Stimulated activated CD4-positive, alpha-beta T cell treated with anti-CD3 and anti-CD28 coated beads, Interleukin-12 subunit alpha, Interleukin-12 subunit beta, amount 100 ng/mL, for 48 hours (primary cell): ENCODE data around the gene CNOT6.
"Not testable (repeated sequence)": the region's sequence is repeated elsewhere in the genome, so short reads cannot be mapped to it uniquely, and the experiment has no call there.

Experiments used
- DNase-seq, 3 donors: peaks; one replicate each; pipeline ENCODE4 v3.0.0-alpha.2; 2020; ENCODE audit warnings: low read depth in 2 of 3, low spot score in 1 of 3

Gene CNOT6

DNA sequence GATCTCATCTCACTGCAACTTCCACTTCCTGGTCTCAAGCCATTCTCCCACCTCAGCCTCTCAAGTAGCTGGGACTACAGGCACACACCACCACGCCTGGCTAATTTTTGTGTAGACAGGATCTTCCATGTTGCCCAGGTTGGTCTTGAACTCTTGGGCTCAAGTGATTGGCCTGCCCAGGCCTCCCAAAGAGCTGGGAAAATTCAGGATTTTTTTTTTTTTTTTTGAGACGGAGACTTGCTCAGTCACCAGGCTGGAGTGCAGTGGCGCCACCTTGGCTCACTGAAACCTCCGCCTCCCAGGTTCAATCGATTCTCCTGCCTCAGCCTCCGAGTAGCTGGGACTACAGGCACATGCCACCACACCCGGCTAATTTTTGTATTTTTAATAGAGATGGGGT, 21.8 kb downstream of the CNOT6 start:
- DNase-seq, result not testable (repeated sequence)

DNA sequence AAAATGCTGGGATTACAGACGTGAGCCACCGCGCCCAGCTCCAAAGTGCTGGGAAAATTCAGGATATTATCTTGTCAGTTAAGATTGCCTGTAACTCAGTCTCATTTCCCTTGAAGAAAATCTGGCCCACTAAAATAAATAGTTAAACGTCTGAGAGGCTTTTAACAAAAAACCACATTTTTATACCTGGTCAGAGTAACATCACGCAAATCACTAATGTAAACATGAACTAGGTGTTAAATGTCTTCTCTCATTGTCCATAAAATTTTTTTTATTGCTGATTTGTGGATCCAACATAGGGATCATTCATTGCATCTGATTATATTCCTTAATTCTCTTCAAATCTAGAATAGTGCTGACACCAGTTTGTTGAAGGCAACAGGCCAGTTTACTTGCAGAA, 22.3 kb downstream of the CNOT6 start:
- DNase-seq, result no peak

DNA sequence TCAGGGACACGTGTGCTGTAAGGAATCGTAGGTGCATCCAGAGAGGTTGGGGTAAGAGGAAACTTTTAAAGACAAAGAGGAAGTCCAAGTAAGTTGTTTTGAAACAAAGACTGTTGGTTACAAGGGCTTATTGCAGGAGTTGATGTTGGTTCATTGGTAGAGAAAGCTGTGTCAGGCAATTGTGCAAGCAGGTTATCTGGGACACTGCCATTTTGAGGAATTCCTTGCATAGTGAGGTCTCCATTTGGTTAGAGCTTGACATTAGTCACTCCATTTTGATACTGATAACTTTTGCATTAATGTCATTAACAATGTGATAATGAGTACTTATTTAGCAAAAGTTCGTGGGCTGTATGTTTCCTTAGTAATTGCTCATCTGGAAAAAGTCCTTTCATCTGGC, 24.9 kb downstream of the CNOT6 start:
- no peak for DNase-seq

DNA sequence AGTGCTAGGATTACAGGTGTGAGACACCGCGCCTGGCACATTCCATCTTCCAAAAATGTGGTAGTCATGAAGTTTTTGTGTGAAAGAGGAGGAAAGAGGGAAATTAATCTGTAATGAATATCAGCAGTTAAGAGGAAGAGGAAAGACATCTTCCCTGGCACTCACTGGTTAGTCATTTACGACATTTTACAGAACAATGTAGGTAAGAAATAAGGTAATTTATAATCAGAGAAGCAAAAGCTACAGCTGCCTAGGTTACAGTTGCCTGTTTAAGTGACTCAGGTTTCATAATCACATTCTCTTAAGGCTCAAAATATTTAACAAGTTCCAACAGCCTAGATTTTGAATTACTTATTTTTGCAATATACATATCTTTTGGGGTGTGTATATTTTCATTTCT, 26.9 kb downstream of the CNOT6 start:
- DNase-seq, result no peak

GRCh38 chr5:180521591-180521990, 27.4 kb downstream of the CNOT6 start:
- no peak for DNase-seq

- DNase-seq, result no peak
These were observed 28.2 kb downstream of the CNOT6 start for GRCh38 chr5:180522330-180522729.

DNA sequence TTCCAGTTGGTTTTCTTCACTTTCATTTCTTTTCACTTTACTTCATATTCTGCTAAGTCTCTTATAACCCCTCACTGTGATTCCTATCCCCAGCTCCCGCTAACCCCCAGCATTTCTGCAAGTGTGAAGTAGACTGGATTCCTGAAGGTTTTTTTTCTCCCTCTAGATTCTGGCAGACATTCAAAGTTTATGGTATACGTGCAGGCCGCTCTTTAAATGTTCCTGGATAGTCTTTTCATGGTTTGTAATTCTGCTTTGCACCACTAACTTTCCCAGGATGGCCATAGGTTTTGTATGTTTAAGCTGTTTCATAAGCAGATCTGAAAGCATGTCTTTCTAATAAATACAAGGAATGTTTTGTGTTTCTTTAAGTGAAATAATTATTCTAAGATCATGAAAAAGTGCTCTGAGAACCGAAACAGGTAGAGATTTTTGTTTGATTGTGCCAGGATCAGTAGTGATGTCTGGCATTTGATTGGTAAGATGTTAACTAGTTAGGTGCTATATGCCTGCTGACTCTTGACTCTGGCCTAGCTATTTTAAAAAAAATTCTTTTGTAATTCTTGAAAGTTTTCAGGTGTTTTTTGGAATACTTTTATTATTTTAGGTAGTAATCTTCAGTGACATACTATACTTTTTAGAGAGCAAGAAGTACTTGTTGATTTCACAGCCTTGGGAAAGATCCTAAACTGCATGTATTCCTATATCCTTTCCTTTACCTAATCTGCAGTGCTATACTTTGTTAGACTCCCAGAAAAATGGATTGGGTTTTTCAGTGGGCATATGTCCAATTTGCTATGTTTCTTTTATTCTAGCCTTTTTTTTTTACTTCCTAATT, 29.7 kb downstream of the CNOT6 start:
- DNase-seq, result no peak

- no peak for DNase-seq
These were observed 31.2 kb downstream of the CNOT6 start for GRCh38 chr5:180525399-180525798.

DNA sequence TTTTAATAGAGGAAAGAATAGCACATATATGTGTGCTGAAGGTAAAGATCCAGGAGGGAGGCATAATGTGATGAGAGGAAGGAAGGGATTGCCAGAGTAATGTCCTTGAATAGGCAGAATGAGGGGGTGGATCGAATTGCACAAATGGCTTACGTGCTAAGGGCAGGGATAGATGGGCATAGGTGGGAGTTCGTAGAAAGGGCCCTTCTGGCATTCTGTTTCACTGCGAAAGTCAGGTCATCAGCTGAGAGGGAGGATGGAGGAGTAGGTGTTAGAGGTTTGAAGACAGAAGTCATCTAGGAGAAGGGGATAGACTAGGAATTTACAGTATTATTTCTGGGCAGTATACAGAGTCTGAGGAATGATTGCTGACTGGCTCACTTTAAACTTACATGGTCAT, 32.1 kb downstream of the CNOT6 start:
- DNase-seq, result no peak

DNA sequence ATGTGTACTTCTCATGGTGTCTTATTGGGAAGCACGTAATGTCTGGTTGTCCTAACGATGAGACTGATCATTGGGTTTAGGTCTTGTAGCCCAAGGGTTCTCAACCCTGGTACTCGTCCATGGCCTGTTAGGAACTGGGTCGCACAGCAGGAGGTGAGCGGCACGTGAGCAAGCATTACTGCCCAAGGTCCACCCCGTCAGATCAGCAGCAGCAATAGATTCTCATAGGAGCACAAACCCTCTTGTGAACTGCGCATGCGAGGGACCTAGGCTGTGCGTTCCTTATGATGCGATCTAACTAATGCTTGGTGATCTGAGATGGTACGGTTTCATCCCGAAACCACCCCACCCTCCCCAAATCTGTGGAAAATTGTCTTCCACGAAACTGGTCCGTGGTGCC, 33.5 kb downstream of the CNOT6 start:
- DNase-seq, result no peak

GRCh38 chr5:180531036-180531585, 36.9 kb downstream of the CNOT6 start:
- DNase-seq, result not testable (repeated sequence)

- no peak for DNase-seq
These were observed 38.1 kb downstream of the CNOT6 start for GRCh38 chr5:180532268-180532667.

DNA sequence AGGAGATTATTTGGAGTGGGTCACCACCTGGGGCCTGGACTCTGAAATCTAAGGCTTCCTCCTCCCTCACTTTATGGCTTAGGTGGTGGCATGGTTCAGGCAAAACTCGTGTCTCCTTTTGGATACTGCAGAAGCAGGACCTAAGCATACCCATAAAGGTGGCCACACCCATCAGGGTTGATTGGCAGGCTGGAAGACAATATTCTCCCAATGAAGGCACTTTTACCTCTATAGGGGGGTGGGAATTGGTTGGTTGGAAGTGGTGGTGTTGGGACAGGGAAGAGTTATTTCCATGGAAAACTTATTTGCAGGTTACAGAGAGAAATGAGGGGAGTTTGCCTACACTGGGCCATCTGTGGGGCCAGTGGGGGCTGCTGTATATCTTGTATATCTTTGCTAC, 39.7 kb downstream of the CNOT6 start:
- no peak for DNase-seq

DNA sequence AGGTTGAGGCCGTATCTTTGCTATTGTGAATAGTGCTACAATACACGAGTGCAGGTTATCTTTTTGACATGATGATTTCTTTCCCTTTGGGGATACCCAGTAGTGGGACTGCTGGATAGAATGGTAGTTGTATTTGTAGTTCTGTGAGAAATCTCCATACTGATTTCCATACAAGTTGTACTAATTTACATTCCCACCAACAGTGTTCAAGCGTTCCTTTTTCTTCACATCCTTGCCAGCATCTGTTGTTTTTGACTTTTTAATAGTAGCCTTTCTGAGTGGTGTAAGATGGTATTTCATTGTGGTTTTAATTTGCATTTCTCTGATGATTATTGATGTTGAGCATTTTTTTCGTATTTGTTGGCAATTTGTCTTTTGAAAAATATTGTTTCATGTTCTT, 41.4 kb downstream of the CNOT6 start:
- DNase-seq, result no peak

DNA sequence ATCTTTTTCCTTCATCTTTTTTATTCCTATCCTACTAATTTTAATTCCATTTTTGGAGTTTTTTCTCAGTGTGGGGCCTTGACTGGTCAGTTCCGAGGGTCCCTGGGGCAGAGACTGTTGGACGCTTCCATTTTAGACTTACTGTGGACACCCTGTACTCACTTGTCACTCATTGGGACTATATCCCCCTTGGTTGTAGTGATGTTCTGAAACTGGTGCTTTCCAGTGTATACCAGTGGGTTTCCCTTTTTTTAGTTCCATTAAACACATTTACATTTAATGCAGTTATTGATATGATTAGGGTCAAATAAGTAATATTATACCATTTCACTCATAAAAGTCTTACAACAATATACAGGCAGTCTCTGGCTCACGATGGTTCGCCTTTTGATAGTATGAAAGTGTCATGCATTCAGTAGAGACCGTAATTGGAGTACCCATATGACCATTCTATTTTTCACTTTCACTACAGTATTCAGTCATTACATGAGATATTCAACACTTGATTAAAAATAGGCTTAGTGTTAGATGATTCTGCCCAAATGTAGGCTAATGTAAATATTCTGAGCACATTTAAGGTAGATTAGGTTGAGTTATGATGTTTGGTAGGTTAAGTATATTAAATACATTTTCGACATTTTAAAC, 46.0 kb downstream of the CNOT6 start:
- no peak for DNase-seq

DNA sequence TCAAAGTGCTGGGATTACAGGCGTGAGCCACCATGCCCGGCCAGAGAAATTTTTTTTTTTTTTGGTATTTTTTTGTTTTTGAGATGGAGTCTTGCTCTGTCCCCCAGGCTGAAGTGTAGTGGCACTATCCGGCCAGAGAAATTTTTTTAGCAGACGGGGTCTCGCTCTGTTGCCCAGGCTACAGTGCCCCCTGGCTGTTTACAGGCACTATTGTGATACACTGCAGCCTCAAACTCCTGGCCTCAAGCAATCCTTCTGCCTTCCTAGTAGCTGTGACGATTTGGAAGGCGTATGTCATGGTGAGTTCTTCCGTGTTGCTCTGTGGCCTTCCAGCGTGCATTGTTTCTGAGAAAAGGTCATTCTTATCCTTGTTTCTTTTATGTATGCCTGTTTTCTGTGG, 47.5 kb downstream of the CNOT6 start:
- DNase-seq, result no peak

DNA sequence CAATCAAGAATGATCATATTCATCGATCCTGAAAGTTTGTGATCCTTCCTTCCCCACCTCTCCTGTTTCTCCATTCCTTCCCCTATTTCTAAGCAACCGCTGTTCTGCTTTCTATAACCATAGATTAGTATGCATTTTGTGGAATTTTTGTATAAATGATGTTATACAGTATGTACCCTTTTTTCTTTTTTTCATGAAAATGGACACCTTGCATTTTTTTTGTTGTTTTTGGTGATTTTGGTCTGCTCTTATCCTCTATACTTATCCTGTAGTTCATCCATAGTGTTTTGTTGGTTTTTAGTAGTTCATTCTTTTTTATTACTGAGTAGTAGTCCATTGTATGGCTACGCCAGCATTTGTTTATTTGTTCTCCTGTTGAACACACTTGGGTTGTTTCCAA, 51.1 kb downstream of the CNOT6 start:
- no peak for DNase-seq

GRCh38 chr5:180548563-180548962, 54.4 kb downstream of the CNOT6 start:
- no peak for DNase-seq

DNA sequence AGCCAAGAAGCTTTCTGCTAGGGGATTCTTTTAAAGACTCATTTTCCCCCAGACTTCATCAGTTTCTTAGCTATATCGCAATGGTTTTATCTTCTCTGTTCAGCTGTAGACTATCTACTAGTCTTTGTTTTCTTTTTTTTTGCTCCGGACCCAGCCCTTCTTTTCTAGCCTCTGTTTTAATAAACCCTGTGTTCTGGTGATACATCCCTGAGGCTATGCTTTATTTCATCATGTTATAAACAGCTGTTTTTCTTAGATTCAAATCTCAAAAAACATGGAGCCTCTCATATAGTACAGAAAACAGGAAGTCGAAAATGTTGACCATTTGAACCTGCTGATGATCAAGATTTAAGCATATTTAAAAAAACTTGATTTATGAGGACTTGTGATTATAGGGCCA, 59.4 kb downstream of the CNOT6 start:
- no peak for DNase-seq

- DNase-seq, result no peak
These were observed 61.2 kb downstream of the CNOT6 start for GRCh38 chr5:180555168-180555921.

- DNase-seq, result no peak
These were observed 63.1 kb downstream of the CNOT6 start for GRCh38 chr5:180557217-180557809.
